Hippocampal formation (tissue), 2 donors: ENCODE data around the gene CCM2.

Experiments used
- DNase-seq, 2 donors: peaks; one replicate each; lab custom pipeline; 2025; lab: John Stamatoyannopoulos, UW

Gene CCM2

GRCh38 chr7:45122975-45123860, 123.2 kb downstream of the CCM2 start:
- DNase-seq = no peak

GRCh38 chr7:45123913-45124710, 124.1 kb downstream of the CCM2 start:
- DNase-seq = no peak

GRCh38 chr7:45125193-45125904, 125.3 kb downstream of the CCM2 start:
- DNase-seq = no peak
